Epidermal melanocyte (primary cell): ENCODE measurements around the gene ZNF827.

ENCODE experiments used
- DNase-seq: peaks from one replicate; pipeline ENCODE4 v3.0.0; 2011; ENCODE audit warnings: low spot score; ENCODE audit not compliant: insufficient read length

The ZNF827 gene

GRCh38 chr4:145827885-145828284 is 110.7 kb downstream of the ZNF827 start:
- no peak for DNase-seq

- no peak for DNase-seq
Measured at GRCh38 chr4:145825255-145825654, 113.4 kb downstream of the ZNF827 start.

- no peak for DNase-seq
Measured at GRCh38 chr4:145824463-145824862, 114.2 kb downstream of the ZNF827 start.

GRCh38 chr4:145823743-145824142 is 114.9 kb downstream of the ZNF827 start:
- DNase-seq = no peak

- no peak for DNase-seq
Measured at GRCh38 chr4:145822581-145822980, 116.0 kb downstream of the ZNF827 start.

GRCh38 chr4:145822181-145822580 is 116.4 kb downstream of the ZNF827 start:
- no peak for DNase-seq

GRCh38 chr4:145821766-145822165 is 116.9 kb downstream of the ZNF827 start:
- no peak for DNase-seq

GRCh38 chr4:145820407-145820806 is 118.2 kb downstream of the ZNF827 start:
- DNase-seq = no peak

GRCh38 chr4:145819853-145820181 is 118.8 kb downstream of the ZNF827 start:
- no peak for DNase-seq

GRCh38 chr4:145819101-145819852 is 119.3 kb downstream of the ZNF827 start:
- DNase-seq = no peak

- no peak for DNase-seq
Measured at GRCh38 chr4:145818011-145818410, 120.6 kb downstream of the ZNF827 start.

GRCh38 chr4:145816091-145816490 is 122.5 kb downstream of the ZNF827 start:
- no peak for DNase-seq

GRCh38 chr4:145815626-145816025 is 123.0 kb downstream of the ZNF827 start:
- no peak for DNase-seq

- DNase-seq = no peak
Measured at GRCh38 chr4:145815027-145815612, 123.5 kb downstream of the ZNF827 start.

- DNase-seq = no peak
Measured at GRCh38 chr4:145814246-145814645, 124.4 kb downstream of the ZNF827 start.

GRCh38 chr4:145812919-145813318 is 125.7 kb downstream of the ZNF827 start:
- DNase-seq = no peak

GRCh38 chr4:145808848-145809512 is 129.6 kb downstream of the ZNF827 start:
- no peak for DNase-seq

- no peak for DNase-seq
Measured at GRCh38 chr4:145808021-145808650, 130.5 kb downstream of the ZNF827 start.

- DNase-seq = no peak
Measured at GRCh38 chr4:145805490-145805889, 133.1 kb downstream of the ZNF827 start.

- DNase-seq = no peak
Measured at GRCh38 chr4:145804116-145804515, 134.5 kb downstream of the ZNF827 start.

GRCh38 chr4:145799223-145799622 is 139.4 kb downstream of the ZNF827 start:
- no peak for DNase-seq

GRCh38 chr4:145797278-145797677 is 141.3 kb downstream of the ZNF827 start:
- no peak for DNase-seq
